GM21367 (cell line): ENCODE results near the gene MFN1.

ENCODE experiments used
- ATAC-seq: cut with Tn5 transposase; IDR thresholded peaks from one replicate; pipeline ENCODE4 v1.9.1; 2021; ENCODE audit not compliant: unreplicated experiment

Gene MFN1

GRCh38 chr3:179336345-179336929, 11.1 kb upstream of the MFN1 start:
- ATAC-seq, result no peak

GRCh38 chr3:179348325-179349013, 960 bp downstream of the MFN1 start:
- peak; percentile 65 for ATAC-seq

GRCh38 chr3:179355996-179356395, 8.5 kb downstream of the MFN1 start:
- ATAC-seq, result no peak

GRCh38 chr3:179363332-179363731, 15.8 kb downstream of the MFN1 start:
- ATAC-seq, result no peak

GRCh38 chr3:179369621-179370020, 22.1 kb downstream of the MFN1 start:
- ATAC-seq, result no peak

GRCh38 chr3:179373938-179374337, 26.4 kb downstream of the MFN1 start:
- no peak for ATAC-seq

- no peak for ATAC-seq
These were observed 27.8 kb downstream of the MFN1 start for GRCh38 chr3:179375091-179375999.

GRCh38 chr3:179376474-179376873, 29.0 kb downstream of the MFN1 start:
- ATAC-seq, result no peak

GRCh38 chr3:179391906-179392305, 44.4 kb downstream of the MFN1 start:
- no peak for ATAC-seq

GRCh38 chr3:179398574-179399231, 51.2 kb downstream of the MFN1 start:
- no peak for ATAC-seq

GRCh38 chr3:179401561-179401960, 54.1 kb downstream of the MFN1 start:
- ATAC-seq, result no peak

GRCh38 chr3:179402963-179403362, 55.5 kb downstream of the MFN1 start:
- no peak for ATAC-seq

GRCh38 chr3:179404307-179404706, 56.8 kb downstream of the MFN1 start:
- no peak for ATAC-seq

GRCh38 chr3:179410331-179410730, 62.8 kb downstream of the MFN1 start:
- no peak for ATAC-seq

GRCh38 chr3:179410999-179411398, 63.5 kb downstream of the MFN1 start:
- no peak for ATAC-seq

- no peak for ATAC-seq
These were observed 67.3 kb downstream of the MFN1 start for GRCh38 chr3:179414804-179415203.

GRCh38 chr3:179415377-179415776, 67.9 kb downstream of the MFN1 start:
- ATAC-seq, result no peak

GRCh38 chr3:179416681-179417080, 69.2 kb downstream of the MFN1 start:
- ATAC-seq, result no peak

GRCh38 chr3:179418610-179419009, 71.1 kb downstream of the MFN1 start:
- ATAC-seq, result no peak

GRCh38 chr3:179421500-179421899, 74.0 kb downstream of the MFN1 start:
- ATAC-seq, result no peak

- no peak for ATAC-seq
These were observed 77.6 kb downstream of the MFN1 start for GRCh38 chr3:179425075-179425474.
